Measurements from ENCODE around the gene LMX1B.

DNA sequence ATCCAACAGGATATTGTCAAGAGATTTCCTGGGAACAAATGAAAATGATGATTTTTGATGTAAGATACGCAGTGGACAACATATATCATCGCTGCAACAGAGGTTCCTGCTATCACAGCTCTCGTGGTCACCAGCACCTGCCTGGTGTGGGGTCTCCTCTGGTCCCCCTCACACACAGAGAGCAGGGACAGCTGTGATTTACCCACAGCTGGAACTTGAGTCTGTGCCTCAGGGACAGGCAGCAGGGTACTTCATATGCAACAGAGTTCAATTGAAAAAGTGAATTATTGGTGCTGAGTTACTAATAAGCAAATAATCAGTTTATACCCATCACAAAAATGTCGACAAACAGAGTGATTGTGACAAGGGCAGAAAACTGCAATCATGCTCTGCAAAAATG lies 93.4 kb downstream of the LMX1B start:
- TF ChIP-seq, protein P1, sequence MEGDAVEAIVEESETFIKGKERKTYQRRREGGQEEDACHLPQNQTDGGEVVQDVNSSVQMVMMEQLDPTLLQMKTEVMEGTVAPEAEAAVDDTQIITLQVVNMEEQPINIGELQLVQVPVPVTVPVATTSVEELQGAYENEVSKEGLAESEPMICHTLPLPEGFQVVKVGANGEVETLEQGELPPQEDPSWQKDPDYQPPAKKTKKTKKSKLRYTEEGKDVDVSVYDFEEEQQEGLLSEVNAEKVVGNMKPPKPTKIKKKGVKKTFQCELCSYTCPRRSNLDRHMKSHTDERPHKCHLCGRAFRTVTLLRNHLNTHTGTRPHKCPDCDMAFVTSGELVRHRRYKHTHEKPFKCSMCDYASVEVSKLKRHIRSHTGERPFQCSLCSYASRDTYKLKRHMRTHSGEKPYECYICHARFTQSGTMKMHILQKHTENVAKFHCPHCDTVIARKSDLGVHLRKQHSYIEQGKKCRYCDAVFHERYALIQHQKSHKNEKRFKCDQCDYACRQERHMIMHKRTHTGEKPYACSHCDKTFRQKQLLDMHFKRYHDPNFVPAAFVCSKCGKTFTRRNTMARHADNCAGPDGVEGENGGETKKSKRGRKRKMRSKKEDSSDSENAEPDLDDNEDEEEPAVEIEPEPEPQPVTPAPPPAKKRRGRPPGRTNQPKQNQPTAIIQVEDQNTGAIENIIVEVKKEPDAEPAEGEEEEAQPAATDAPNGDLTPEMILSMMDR (IDR thresholded peaks at IDR 0.05; ENCODE audit: low read depth, low read length), result no peak
- no peak for TF ChIP-seq POLR2A (IDR thresholded peaks at IDR 0.05; ENCODE audit: extremely low read depth, insufficient read length)
- TF ChIP-seq, protein P2, sequence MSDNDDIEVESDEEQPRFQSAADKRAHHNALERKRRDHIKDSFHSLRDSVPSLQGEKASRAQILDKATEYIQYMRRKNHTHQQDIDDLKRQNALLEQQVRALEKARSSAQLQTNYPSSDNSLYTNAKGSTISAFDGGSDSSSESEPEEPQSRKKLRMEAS (IDR thresholded peaks at IDR 0.05; ENCODE audit: low read depth, low read length), result no peak
